Measurements from ENCODE around the gene RPL37A. TPM values are rescaled to one million over a fixed set of nuclear protein-coding genes. Genes with fewer than 3 reads are reported as not detected.

RPL37A gene
- total RNA-seq, 1 donor from 2014 or later: 2,809 TPM

DNA sequence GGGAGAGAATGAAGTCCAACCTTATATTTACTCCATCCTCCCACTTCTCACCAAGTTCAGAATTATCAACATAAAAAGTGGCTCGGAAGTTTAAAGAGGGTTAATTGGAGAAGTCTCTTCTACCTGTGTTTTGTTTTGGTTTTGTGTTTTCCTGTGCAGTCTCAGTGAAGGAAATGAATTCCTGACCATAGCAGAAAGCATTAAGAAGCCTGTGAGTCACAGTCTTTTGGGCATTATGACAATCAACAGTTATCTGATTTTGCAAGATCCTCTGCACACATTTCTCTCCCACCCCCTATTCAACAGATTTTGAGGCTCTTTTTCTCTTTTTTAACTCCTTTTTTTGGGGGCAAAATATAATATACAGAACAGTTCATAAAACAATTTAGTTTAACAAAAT is 8.6 kb upstream of the RPL37A start:
- DNase-seq (ENCODE audit: low spot score): no peak

DNA sequence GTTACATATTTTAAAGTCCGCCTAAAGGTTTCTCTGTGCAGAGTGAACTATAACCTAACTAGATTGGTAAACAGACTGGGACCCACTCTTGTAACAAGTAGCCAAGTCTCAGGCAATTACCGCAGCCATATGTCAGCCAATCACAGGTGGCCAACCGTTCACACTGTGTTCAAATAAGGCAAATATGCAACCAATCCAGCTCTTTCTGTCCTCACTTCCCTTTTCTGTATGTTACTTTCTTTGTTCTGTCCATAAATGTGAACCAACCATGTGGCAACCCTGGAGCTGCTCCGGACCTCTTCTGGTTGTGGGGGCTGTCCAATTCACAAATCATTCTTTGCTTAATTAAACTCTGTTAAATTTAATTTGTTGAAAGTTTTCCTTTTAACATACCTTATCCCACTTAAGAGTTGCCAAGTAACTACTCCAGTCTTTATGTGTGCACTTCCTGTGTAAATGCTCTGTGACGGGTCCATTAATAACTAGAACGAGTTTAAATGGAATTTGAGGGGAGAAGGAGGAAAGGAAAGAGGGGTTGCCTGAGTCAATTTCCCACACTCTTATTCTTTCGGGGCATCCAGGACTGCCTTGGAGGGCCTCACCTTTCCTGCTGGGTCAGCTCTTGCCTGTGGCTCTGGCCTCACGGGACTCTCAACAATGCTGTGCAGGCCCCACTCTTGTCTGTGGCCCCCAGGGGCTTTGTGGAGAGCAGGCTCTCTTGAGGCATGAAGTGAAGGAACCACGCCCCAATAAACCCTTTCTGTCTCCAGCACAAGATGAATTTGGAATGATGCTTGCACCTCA is 6.6 kb upstream of the RPL37A start:
- DNase-seq (ENCODE audit: low spot score): no peak

GRCh38 chr2:216492597-216493333 is 5.9 kb upstream of the RPL37A start:
- DNase-seq (ENCODE audit: low spot score): no peak

DNA sequence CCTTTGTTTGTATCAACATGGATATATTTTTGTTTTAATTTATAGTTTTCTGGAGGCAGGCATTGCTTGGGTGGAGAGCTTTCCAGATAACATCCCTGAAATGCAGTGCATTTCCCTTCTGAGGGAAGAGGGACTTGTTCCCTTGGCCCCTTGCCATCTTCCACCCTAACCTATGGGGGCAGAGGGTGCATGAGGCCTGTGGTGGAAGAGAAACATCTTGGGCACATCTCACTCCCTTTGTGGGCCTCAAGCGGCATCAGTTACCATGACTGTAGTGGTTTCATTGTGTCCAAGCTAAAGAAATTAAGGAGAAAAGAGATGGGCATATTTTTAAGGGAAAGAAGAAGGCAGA is 5.3 kb upstream of the RPL37A start:
- no peak for DNase-seq (ENCODE audit: low spot score)

- no peak for DNase-seq (ENCODE audit: low spot score)
Observed at GRCh38 chr2:216495656-216496055, 3.0 kb upstream of the RPL37A start.

DNA sequence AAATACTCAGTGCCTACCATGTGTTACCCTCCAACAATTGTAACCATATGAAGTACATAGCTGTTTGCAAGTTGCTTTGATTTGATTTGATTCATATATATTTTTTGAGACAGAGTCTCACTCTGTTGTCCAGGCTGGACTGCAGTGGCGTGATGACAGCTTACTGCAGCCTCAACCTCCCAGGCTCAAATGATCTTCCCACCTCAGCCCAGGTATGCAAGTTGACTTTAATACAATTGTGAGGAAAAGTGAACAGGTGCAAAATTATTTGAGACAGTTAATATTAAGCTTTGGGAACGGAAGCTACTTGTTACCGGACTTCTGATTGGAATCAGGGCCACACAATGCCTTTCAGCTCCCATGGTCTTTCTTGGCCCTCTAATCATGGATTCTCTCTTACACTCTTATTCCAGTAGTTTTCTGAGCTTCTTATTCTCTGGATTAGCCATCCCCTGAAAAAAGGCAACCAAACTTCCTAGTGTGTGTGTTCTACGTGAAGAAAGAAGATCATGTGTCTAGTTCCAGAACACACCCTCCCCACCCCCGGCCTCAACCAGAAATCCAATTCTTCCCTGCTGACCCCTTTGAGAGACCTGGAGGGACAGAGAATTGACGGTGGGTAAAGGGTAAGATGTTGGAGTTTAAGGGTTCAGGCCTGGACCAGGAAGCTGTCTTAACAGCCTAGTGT is 1.1 kb upstream of the RPL37A start:
- DNase-seq (ENCODE audit: low spot score): no peak

GRCh38 chr2:216498070-216498378 is 620 bp upstream of the RPL37A start:
- no peak for DNase-seq (ENCODE audit: low spot score)

GRCh38 chr2:216499641-216500218 is 1.1 kb downstream of the RPL37A start:
- no peak for DNase-seq (ENCODE audit: low spot score)

GRCh38 chr2:216500572-216500971 is 1.9 kb downstream of the RPL37A start:
- DNase-seq (ENCODE audit: low spot score): no peak

GRCh38 chr2:216501854-216502253 is 3.2 kb downstream of the RPL37A start:
- DNase-seq (ENCODE audit: low spot score): no peak

- DNase-seq (ENCODE audit: low spot score): no peak
Observed at GRCh38 chr2:216502381-216503158, 3.9 kb downstream of the RPL37A start.

DNA sequence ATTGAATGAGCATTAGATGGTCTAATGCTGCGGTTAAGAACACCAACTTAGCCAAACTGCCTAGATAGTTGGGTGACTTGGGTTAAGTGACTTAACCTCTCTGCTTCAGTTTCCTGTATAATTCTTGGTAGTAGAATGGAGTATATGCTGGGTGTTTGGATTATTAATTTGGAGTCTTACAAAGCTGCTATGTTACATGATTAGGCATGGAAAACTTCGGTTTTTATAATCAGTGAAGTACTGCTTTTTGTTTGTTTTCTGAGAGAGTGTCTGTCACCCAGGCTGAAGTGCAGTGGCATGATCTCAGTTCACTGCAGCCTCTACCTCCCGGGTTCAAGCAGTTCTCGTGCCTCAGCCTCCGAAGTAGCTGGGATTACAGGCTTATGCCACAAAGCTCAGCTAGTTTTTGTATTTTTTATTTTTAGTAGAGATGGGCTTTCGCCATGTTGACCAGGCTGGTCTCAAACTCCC is 4.5 kb downstream of the RPL37A start:
- no peak for DNase-seq (ENCODE audit: low spot score)

DNA sequence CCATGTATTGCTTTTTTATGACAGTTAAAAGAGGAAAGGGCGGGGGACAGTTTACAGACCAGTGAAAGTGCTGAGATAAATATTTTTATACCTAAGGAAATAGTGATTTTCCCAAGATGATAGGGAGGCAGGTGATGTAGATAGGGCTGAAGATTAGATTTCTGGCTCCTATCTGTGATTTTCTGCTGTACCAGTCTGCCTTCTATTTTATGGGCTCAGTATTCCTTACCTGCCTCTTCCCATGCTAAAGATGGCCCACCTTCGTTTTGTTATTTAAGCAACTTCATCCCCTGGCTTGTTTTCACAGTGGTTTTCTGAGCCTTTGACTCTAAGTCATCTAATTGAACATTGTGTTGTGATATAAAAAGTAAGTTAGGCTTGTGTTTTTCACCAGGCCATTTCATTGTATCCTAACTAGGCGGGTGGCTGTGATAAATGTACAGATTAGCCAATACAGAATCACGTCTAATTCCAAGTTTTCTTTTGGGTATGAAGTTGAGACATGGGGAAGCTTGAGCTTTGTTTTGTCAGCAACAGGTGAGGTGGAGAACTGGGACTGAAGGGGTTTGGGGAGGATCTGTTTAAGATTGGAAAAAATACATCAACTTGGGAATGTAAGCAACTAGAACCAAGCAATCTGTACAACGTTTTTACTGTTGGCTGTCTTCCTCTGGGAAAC is 5.2 kb downstream of the RPL37A start:
- no peak for DNase-seq (ENCODE audit: low spot score)

GRCh38 chr2:216504376-216504762 is 5.7 kb downstream of the RPL37A start:
- DNase-seq (ENCODE audit: low spot score): no peak

GRCh38 chr2:216505133-216506106 is 6.8 kb downstream of the RPL37A start:
- DNase-seq (ENCODE audit: low spot score): no peak

DNA sequence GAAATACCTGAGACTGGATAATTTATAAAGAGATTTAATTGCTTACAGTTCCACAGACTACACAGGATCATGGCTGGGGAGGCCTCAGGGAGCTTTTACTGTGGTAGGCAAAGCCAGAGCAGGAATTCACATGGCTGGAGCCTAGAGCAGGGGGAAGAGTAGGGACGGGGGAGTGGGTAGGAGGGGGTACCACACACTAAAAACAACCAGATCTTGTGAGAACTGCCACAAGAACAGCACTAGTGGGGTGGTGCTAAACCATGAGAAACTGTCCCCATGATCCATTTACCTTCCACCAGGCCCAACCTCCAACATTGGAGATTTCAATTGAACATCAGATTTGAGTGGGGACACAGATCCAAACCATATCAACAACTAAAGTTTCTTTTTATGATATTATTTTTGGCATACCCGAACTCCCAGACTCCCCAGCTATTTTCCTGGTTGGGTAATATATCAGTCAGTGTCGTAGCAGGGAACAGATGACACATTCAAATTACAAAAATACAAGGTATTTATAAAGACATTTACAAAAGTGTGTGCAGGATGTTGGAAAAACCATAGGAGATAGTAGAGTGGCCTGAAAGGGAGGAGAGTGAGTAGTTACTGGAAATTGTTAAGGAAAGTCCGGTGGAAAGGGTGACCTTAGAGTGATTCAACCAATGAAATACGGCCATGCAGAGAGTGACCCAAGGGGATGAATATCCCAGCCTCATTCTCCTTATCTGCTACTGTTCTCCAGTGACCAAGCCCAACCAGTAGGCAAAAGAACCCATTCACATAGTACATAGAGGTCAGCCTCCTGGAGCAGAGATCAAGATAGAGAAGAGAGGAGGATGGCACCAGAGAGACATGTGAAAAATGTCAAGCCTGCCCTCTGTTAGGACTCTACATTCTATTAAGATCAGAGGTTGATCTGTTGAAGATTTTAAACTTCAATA is 8.8 kb downstream of the RPL37A start:
- DNase-seq (ENCODE audit: low spot score): no peak

GRCh38 chr2:216508229-216508628 is 9.6 kb downstream of the RPL37A start:
- no peak for DNase-seq (ENCODE audit: low spot score)

GRCh38 chr2:216516730-216517350 is 18.2 kb downstream of the RPL37A start:
- no peak for DNase-seq (ENCODE audit: low spot score)
